ENCODE data around the gene SI.
"Not testable (repeated sequence)": the region's sequence is repeated elsewhere in the genome, so short reads cannot be mapped to it uniquely, and the experiment has no call there.

The SI gene

DNA sequence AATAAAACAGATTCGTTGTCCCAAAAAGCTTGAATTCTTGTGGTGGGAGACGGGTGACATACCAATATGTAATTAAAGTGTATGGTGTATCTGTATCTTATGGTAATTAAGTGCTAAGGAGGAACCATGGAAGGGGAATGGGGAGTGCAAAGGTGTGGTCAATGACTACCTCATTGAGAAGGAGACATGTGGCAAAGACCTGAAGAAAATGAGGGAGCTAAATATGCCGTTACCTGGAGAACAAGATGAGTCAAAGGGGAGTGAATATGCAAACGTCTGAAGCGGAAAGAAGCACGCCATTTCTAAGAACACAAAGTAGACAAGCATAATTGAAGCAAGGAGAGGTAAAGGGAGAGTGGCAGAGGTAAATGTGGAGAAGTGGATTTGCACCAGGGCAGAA lies 115.7 kb downstream of the SI start:
- Mint-ChIP-seq H3K27me3 (ENCODE audit: low read depth, poor library complexity) (peaks cover 5% of the 10 kb centered on the region), H3K4me1 (no peaks in the 10 kb centered on the region), H3K9me3 (no peaks in the 10 kb centered on the region), H3K27ac (no peak overlapping the region), H3K4me3 (no peak overlapping the region), H3K36me3 (ENCODE audit: low read depth) (no peaks in the 10 kb centered on the region)
- TF ChIP-seq, protein P1, sequence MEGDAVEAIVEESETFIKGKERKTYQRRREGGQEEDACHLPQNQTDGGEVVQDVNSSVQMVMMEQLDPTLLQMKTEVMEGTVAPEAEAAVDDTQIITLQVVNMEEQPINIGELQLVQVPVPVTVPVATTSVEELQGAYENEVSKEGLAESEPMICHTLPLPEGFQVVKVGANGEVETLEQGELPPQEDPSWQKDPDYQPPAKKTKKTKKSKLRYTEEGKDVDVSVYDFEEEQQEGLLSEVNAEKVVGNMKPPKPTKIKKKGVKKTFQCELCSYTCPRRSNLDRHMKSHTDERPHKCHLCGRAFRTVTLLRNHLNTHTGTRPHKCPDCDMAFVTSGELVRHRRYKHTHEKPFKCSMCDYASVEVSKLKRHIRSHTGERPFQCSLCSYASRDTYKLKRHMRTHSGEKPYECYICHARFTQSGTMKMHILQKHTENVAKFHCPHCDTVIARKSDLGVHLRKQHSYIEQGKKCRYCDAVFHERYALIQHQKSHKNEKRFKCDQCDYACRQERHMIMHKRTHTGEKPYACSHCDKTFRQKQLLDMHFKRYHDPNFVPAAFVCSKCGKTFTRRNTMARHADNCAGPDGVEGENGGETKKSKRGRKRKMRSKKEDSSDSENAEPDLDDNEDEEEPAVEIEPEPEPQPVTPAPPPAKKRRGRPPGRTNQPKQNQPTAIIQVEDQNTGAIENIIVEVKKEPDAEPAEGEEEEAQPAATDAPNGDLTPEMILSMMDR (IDR thresholded peaks at IDR 0.05): no peak
- DNase-seq: no peak

DNA sequence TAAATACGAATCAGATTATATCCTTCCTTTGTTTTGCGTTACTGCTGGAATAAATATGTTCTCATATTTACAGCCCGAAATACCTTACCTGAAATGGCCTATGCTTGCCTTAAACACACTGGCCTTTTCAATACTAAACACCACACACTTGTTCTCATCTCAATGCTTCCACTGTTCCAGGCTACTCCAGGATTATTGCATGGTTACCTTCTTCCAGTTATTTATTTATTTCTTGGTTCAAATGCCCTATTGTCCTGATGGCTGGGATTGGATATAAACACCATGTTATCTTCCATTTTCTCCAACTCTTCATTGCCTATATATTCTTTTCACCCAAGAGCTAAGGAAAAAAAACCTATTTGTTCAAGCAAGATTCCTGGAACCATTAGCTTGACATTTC lies 125.3 kb downstream of the SI start:
- H3K4me3 Mint-ChIP-seq: no peak overlapping the region
- no peaks in the 10 kb centered on the region for H3K4me1 Mint-ChIP-seq
- no peak for DNase-seq
- H3K27me3 Mint-ChIP-seq (ENCODE audit: low read depth, poor library complexity): no peaks in the 10 kb centered on the region
- H3K9me3 Mint-ChIP-seq: no peaks in the 10 kb centered on the region
- no peaks in the 10 kb centered on the region for H3K36me3 Mint-ChIP-seq (ENCODE audit: low read depth)
- TF ChIP-seq, protein P1 (IDR thresholded peaks at IDR 0.05): no peak
- H3K27ac Mint-ChIP-seq: no peak overlapping the region

DNA sequence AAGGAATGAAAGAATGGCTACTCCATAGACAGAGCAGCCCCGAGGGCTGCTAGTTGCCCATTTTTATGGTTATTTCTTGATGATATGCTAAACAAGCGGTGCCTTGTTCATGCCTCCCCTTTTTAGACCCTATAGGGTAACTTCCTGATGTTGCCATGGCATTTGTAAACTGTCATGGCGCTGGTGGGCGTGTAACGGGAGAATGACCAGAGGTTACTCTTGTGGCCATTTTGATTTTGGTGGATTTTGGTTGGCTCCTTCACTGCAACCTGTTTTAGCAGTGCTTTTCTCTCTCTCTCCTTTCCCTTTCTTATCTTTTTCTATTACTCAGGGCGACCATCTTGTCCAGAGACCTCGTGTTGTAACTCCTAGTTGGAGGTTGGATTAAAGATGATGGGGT lies 126.9 kb downstream of the SI start:
- H3K4me1 Mint-ChIP-seq; H3K36me3 Mint-ChIP-seq (ENCODE audit: low read depth); H3K27me3 Mint-ChIP-seq (ENCODE audit: low read depth, poor library complexity); H3K4me3 Mint-ChIP-seq; H3K9me3 Mint-ChIP-seq; DNase-seq: not testable (repeated sequence)
- peak overlapping the region; percentile 57 for H3K27ac Mint-ChIP-seq

GRCh38 chr3:164940745-164941144 lies 137.6 kb downstream of the SI start:
- no peaks in the 10 kb centered on the region for H3K4me1 Mint-ChIP-seq
- DNase-seq: no peak
- H3K9me3 Mint-ChIP-seq: peaks cover 10% of the 10 kb centered on the region
- H3K36me3 Mint-ChIP-seq (ENCODE audit: low read depth): no peaks in the 10 kb centered on the region
- H3K27ac Mint-ChIP-seq: peak overlapping the region; percentile 58
- H3K4me3 Mint-ChIP-seq: no peak overlapping the region
- H3K27me3 Mint-ChIP-seq (ENCODE audit: low read depth, poor library complexity): no peaks in the 10 kb centered on the region
- TF ChIP-seq, protein P1 (IDR thresholded peaks at IDR 0.05): no peak

DNA sequence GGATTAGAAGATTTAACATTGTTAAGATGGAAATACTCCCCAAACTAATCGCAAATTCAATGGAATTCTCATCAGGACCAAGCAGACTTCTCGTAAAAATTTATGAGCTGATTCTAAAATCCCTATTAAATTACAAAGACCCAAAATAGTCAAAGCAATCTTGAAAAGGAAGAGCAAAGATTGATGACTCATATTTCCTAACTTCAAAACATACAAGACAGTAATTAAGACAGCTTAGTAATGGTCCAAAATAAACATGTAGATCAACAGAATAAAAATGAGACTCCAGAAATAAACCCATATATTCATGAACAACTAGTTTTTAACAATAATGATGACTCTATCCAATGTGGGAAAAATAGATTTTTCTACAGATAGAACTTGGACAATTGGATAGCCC lies 148.7 kb downstream of the SI start:
- Mint-ChIP-seq H3K4me3 (no peak overlapping the region), H3K4me1 (no peaks in the 10 kb centered on the region), H3K27ac (no peak overlapping the region), H3K9me3 (no peaks in the 10 kb centered on the region), H3K36me3 (ENCODE audit: low read depth) (no peaks in the 10 kb centered on the region), H3K27me3 (ENCODE audit: low read depth, poor library complexity) (no peaks in the 10 kb centered on the region)
- TF ChIP-seq, protein P1 (IDR thresholded peaks at IDR 0.05): no peak
- no peak for DNase-seq

Data from nephron progenitor cell (in vitro differentiated cells).